Measurements from ENCODE around the gene LRRC34.

- TF ChIP-seq CTCF (IDR thresholded peaks at IDR 0.05) (no peak), POLR2A (IDR thresholded peaks at IDR 0.05) (no peak)
Observed at GRCh38 chr3:169850618-169851017, 37.9 kb upstream of the LRRC34 start.

Data from body of pancreas (tissue), 4 donors.